BLaER1 (cell line): ENCODE measurements around the gene TSPAN18.

ENCODE experiments used
- H3K27ac ChIP-seq: shearing (Covaris generic); formaldehyde crosslinking; 2 replicates; pipeline ENCODE4 v1.8.1; 2022
- H3K27me3 ChIP-seq: shearing (Covaris generic); formaldehyde crosslinking; 2 replicates; pipeline ENCODE4 v1.8.1; 2022
- H3K36me3 ChIP-seq: shearing (Covaris generic); formaldehyde crosslinking; 2 replicates; pipeline ENCODE4 v1.8.1; 2022
- H3K4me1 ChIP-seq: shearing (Covaris generic); formaldehyde crosslinking; 2 replicates; pipeline ENCODE4 v1.8.1; 2022
- H3K4me2 ChIP-seq: shearing (Covaris generic); formaldehyde crosslinking; 2 replicates; pipeline ENCODE4 v1.8.1; 2022
- H3K4me3 ChIP-seq: shearing (Covaris generic); formaldehyde crosslinking; 2 replicates; pipeline ENCODE4 v1.8.1; 2022
- H3K9ac ChIP-seq: shearing (Covaris generic); formaldehyde crosslinking; 2 replicates; pipeline ENCODE4 v1.8.1; 2022
- H3K9me3 ChIP-seq: shearing (Covaris generic); formaldehyde crosslinking; 2 replicates; pipeline ENCODE4 v1.8.1; 2022
- H4K20me1 ChIP-seq: shearing (Covaris generic); formaldehyde crosslinking; 2 replicates; pipeline ENCODE4 v1.8.1; 2022
- Cebpa-rat ChIP-seq: shearing (Covaris generic); IDR thresholded peaks from 2 replicates; pipeline ENCODE4 v1.8.1; 2022

TSPAN18 gene

GRCh38 chr11:44848963-44849350 is 122.2 kb downstream of the TSPAN18 start:
- no peak overlapping the region for H3K27ac ChIP-seq
- H3K36me3 ChIP-seq, result no peaks in the 10 kb centered on the region
- peaks cover 11% of the 10 kb centered on the region for H3K4me1 ChIP-seq
- H3K4me3 ChIP-seq, result no peak overlapping the region
- no peak overlapping the region for H3K9ac ChIP-seq
- H3K27me3 ChIP-seq, result no peaks in the 10 kb centered on the region
- H3K9me3 ChIP-seq, result peaks cover 25% of the 10 kb centered on the region
- no peaks in the 10 kb centered on the region for H4K20me1 ChIP-seq
- TF ChIP-seq Cebpa-rat, result no peak
- no peak overlapping the region for H3K4me2 ChIP-seq

- Histone ChIP-seq H3K4me2 (no peak overlapping the region), H3K36me3 (no peaks in the 10 kb centered on the region), H3K27me3 (no peaks in the 10 kb centered on the region), H3K27ac (no peak overlapping the region), H3K4me3 (no peak overlapping the region), H3K9ac (no peak overlapping the region), H3K4me1 (peaks cover 11% of the 10 kb centered on the region), H4K20me1 (no peaks in the 10 kb centered on the region), H3K9me3 (peaks cover 21% of the 10 kb centered on the region)
- no peak for TF ChIP-seq Cebpa-rat
These were observed 122.7 kb downstream of the TSPAN18 start for GRCh38 chr11:44849424-44849823.

DNA sequence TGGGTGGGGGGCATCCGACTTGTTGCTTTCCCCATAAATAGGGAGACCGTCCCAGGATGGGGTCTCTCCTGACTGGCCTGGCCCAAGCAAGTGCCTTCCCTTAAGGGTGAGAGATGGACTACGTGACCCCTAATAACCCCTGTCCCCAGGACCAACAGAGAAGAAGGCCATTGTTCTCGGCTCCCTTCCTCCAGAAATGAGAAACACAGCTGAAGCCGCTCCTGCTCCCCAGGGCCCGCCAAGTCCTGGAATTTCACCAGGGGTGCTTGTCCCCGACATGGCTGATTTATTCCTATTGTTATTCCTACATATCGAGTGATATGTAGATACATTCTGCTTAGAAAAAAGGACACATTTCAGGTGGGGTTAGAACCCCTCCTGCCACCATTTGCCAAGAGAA is 123.2 kb downstream of the TSPAN18 start:
- H3K4me1 ChIP-seq, result peaks cover 11% of the 10 kb centered on the region
- no peaks in the 10 kb centered on the region for H3K27me3 ChIP-seq
- TF ChIP-seq Cebpa-rat, result no peak

GRCh38 chr11:44851496-44851895 is 124.7 kb downstream of the TSPAN18 start:
- H3K4me2 ChIP-seq, result no peak overlapping the region
- H3K36me3 ChIP-seq, result no peaks in the 10 kb centered on the region
- no peaks in the 10 kb centered on the region for H3K27me3 ChIP-seq
- no peak overlapping the region for H3K4me3 ChIP-seq
- H3K4me1 ChIP-seq, result peaks cover 16% of the 10 kb centered on the region
- H3K27ac ChIP-seq, result no peak overlapping the region
- TF ChIP-seq Cebpa-rat, result no peak
- no peak overlapping the region for H3K9ac ChIP-seq
- H3K9me3 ChIP-seq, result peaks cover 13% of the 10 kb centered on the region
- no peaks in the 10 kb centered on the region for H4K20me1 ChIP-seq

More for the DNA sequence above, 123.2 kb downstream of the TSPAN18 start:
- Histone ChIP-seq H3K27ac (no peak overlapping the region), H4K20me1 (no peaks in the 10 kb centered on the region), H3K36me3 (no peaks in the 10 kb centered on the region), H3K4me2 (no peak overlapping the region), H3K9ac (no peak overlapping the region), H3K4me3 (no peak overlapping the region), H3K9me3 (peaks cover 21% of the 10 kb centered on the region)

GRCh38 chr11:44852159-44852747 is 125.5 kb downstream of the TSPAN18 start:
- Histone ChIP-seq H3K4me3 (no peak overlapping the region), H4K20me1 (no peaks in the 10 kb centered on the region), H3K4me1 (peaks cover 22% of the 10 kb centered on the region), H3K27ac (no peak overlapping the region), H3K9me3 (peaks cover 6% of the 10 kb centered on the region), H3K4me2 (peak overlapping the region; percentile 42), H3K36me3 (no peaks in the 10 kb centered on the region), H3K9ac (no peak overlapping the region), H3K27me3 (no peaks in the 10 kb centered on the region)
- no peak for TF ChIP-seq Cebpa-rat

- no peak overlapping the region for H3K27ac ChIP-seq
- no peak for TF ChIP-seq Cebpa-rat
- peaks cover 29% of the 10 kb centered on the region for H3K4me1 ChIP-seq
- H3K4me2 ChIP-seq, result peak overlapping the region; percentile 42
- no peaks in the 10 kb centered on the region for H3K27me3 ChIP-seq
- H3K9ac ChIP-seq, result no peak overlapping the region
- no peaks in the 10 kb centered on the region for H4K20me1 ChIP-seq
- H3K9me3 ChIP-seq, result no peaks in the 10 kb centered on the region
- H3K36me3 ChIP-seq, result no peaks in the 10 kb centered on the region
- no peak overlapping the region for H3K4me3 ChIP-seq
These were observed 126.2 kb downstream of the TSPAN18 start for GRCh38 chr11:44852952-44853351.

DNA sequence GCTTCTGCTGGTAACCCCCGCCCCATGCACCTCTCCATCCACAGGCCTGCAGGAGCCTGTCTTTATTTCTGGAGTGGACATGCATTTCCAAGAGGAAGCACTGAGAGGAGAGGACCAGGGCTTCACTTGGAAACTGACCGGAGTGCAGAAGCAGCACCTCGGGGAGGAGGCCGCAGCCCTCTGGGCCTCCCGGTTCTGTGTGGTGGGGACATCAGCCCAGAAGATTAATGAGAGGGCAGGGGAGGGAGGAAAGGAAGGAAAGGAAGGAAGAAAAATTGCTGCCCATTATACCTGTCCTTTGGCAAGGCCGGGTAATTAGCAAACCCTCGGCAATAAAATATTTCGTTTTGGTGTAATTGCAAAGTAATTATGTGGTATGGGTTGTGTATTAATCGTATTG is 126.9 kb downstream of the TSPAN18 start:
- Histone ChIP-seq H3K4me3 (no peak overlapping the region), H4K20me1 (no peaks in the 10 kb centered on the region), H3K9ac (no peak overlapping the region), H3K4me1 (peaks cover 36% of the 10 kb centered on the region), H3K9me3 (no peaks in the 10 kb centered on the region), H3K36me3 (no peaks in the 10 kb centered on the region), H3K4me2 (no peak overlapping the region), H3K27ac (no peak overlapping the region), H3K27me3 (no peaks in the 10 kb centered on the region)
- no peak for TF ChIP-seq Cebpa-rat

GRCh38 chr11:44854086-44854485 is 127.3 kb downstream of the TSPAN18 start:
- no peak overlapping the region for H3K9ac ChIP-seq
- H3K4me3 ChIP-seq, result no peak overlapping the region
- no peaks in the 10 kb centered on the region for H3K36me3 ChIP-seq
- H4K20me1 ChIP-seq, result no peaks in the 10 kb centered on the region
- peaks cover 40% of the 10 kb centered on the region for H3K4me1 ChIP-seq
- no peak overlapping the region for H3K27ac ChIP-seq
- no peaks in the 10 kb centered on the region for H3K9me3 ChIP-seq
- 0 out of 2 replicates have a peak, but pooled peaks cover under 1% of the 10 kb centered on the region for H3K27me3 ChIP-seq
- no peak overlapping the region for H3K4me2 ChIP-seq
- no peak for TF ChIP-seq Cebpa-rat

DNA sequence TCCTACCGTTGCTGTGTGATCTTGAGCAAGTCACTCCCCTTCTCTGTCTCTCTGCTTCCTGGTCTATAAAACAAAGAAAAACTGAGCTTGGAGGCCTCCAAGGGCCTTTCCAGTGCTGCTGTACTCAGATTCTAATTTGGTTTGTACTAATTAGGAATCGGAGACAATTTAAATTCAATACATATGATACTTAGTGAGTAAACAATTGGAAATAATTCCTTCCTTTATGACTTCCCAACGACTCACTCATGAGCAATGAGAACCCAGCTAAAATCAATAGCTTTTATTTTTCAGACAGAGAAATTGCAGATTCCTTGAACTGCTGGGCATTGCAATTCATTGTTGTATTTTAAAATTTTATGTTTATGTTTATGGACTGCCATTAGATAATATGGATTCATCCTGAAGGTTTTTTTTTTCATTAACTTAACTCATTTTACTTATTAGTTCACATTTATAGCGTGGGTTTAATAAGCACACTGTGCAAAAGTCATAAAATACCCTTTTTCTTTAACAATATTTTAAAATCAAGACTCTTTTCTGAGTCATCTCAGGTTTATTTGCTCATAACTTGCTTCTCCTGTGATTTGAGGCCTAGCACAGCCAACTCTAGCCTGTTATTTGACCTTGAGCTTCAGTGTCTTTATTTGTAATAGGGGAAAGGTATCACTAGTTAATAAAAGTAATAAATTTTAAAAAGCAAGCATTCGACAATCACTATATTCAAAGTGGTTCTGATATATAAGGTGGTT is 128.2 kb downstream of the TSPAN18 start:
- Histone ChIP-seq H3K4me1 (peaks cover 41% of the 10 kb centered on the region), H3K4me2 (no peak overlapping the region), H3K9ac (no peak overlapping the region), H3K27ac (no peak overlapping the region), H3K9me3 (no peaks in the 10 kb centered on the region), H3K4me3 (no peak overlapping the region), H3K27me3 (0 out of 2 replicates have a peak, but pooled peaks cover 8% of the 10 kb centered on the region), H3K36me3 (no peaks in the 10 kb centered on the region), H4K20me1 (no peaks in the 10 kb centered on the region; the same call in 1 of the 2 replicates)
- no peak for TF ChIP-seq Cebpa-rat

DNA sequence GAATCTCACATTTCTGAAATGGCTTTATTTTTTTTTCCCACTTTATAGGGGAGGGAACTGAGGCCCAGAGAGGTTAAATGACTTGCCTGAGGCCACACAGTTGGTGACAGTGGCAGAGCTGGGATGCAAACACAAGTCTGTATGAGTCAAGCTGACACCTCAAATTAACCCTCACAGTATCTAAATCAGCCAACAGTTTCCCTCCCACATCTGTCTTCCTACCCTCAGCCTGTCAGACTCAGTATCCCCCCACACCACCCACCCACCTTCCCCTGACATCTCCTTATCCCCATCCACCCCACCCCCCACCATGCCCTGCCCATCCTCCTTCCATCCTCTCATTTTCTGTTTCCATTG is 128.7 kb downstream of the TSPAN18 start:
- Histone ChIP-seq H3K9me3 (no peaks in the 10 kb centered on the region), H3K4me1 (peaks cover 41% of the 10 kb centered on the region), H3K9ac (no peak overlapping the region), H3K36me3 (no peaks in the 10 kb centered on the region), H3K4me2 (no peak overlapping the region), H3K27me3 (peaks cover 9% of the 10 kb centered on the region; the same call in 1 of the 2 replicates), H4K20me1 (no peaks in the 10 kb centered on the region; the same call in 1 of the 2 replicates), H3K4me3 (no peak overlapping the region), H3K27ac (no peak overlapping the region)
- TF ChIP-seq Cebpa-rat, result no peak
